ENCODE data around the gene PRKAG2. TPM values are rescaled to one million over a fixed set of nuclear protein-coding genes. Genes with fewer than 3 reads are reported as not detected.

Gene PRKAG2
- total and polyA plus RNA-seq, 2 donors = 37.9 to 71.6 TPM

DNA sequence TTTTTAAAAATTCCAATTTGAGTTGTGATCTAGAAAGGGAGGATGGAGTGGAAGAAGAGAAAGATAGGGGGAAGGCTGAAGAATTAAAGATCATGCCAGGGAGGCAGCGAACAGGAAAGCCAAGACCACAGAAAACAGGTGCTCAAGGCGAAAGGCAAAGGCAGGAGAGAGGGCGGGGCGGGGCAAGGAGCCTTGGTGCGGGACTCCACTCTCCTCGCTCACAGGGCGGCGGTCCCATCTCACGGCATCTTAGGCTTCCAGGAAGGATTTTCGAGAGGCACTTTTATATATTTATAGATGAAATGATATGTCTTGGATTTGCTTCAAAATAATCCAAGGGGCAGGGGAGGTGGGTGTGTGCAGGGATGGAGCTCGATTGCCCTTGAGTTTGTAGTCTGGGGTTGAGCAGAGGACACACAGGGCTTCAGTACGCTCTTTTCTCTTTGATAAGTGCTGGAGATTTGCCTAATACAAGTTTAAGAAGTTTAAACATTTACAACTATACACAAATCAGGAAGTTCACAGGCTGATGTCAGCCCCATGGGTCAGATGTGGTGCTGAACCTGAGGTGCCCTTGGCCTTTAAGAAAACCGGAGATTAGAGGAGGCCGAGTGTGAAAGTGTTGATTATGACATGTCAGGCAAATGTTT is 161.1 kb downstream of the PRKAG2 start:
- Histone ChIP-seq H3K4me3 (ENCODE audit: low read depth, low read length) (no peak overlapping the region), H3K36me3 (ENCODE audit: insufficient read depth) (no peaks in the 10 kb centered on the region), H3K27ac (ENCODE audit: low read depth) (no peak overlapping the region), H3K4me1 (ENCODE audit: insufficient read depth) (no peaks in the 10 kb centered on the region)
- WGBS = 56% methylated on average over 14 of the region's 14 CpGs
- no peak for DNase-seq (ENCODE audit: extremely low spot score)

DNA sequence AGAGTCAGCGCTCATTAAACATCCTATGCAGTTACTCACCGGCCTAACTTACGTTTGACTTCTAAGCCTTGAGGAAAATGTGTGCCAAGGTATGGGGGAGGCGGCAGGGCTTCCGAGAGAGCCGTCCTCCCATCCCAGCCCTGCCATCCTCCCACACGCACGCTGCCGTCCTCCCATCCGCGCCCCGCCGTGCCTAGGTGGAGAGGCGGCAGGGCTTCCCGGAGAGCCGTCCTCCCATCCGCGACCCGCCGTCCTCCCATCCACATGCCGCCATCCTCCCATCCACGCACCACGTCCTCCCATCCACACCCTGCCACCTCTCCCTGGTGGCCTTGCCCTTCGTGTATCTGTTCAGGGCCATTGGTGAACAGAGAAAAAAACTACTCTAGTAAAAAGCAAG is 162.7 kb downstream of the PRKAG2 start:
- 98% methylated on average over 24 of the region's 24 CpGs for WGBS
- no peaks in the 10 kb centered on the region for H3K36me3 ChIP-seq (ENCODE audit: insufficient read depth)
- H3K4me1 ChIP-seq (ENCODE audit: insufficient read depth) = no peaks in the 10 kb centered on the region
- no peak for DNase-seq (ENCODE audit: extremely low spot score)
- no peak overlapping the region for H3K27ac ChIP-seq (ENCODE audit: low read depth)
- no peak overlapping the region for H3K4me3 ChIP-seq (ENCODE audit: low read depth, low read length)

DNA sequence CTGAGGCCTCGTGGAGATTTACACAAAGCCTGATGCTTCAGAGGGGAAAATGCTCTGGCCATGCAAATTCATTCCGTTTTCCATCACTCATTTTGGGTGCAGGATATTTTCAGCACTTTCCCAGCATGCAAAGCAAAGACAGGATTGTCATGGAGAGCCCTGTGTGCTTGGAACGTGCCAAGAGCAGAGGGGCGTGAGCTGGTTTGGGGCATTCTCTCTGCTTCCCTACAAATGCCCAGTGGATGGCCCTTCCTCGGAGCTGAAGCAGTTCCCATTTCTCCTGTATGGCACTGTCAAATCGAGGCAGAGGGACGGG is 164.1 kb downstream of the PRKAG2 start:
- DNase-seq (ENCODE audit: extremely low spot score) = no peak
- H3K4me1 ChIP-seq (ENCODE audit: insufficient read depth) = no peaks in the 10 kb centered on the region
- no peak overlapping the region for H3K4me3 ChIP-seq (ENCODE audit: low read depth, low read length)
- H3K36me3 ChIP-seq (ENCODE audit: insufficient read depth) = no peaks in the 10 kb centered on the region
- H3K27ac ChIP-seq (ENCODE audit: low read depth) = no peak overlapping the region
- WGBS = 75% methylated on average over 7 of the region's 7 CpGs

DNA sequence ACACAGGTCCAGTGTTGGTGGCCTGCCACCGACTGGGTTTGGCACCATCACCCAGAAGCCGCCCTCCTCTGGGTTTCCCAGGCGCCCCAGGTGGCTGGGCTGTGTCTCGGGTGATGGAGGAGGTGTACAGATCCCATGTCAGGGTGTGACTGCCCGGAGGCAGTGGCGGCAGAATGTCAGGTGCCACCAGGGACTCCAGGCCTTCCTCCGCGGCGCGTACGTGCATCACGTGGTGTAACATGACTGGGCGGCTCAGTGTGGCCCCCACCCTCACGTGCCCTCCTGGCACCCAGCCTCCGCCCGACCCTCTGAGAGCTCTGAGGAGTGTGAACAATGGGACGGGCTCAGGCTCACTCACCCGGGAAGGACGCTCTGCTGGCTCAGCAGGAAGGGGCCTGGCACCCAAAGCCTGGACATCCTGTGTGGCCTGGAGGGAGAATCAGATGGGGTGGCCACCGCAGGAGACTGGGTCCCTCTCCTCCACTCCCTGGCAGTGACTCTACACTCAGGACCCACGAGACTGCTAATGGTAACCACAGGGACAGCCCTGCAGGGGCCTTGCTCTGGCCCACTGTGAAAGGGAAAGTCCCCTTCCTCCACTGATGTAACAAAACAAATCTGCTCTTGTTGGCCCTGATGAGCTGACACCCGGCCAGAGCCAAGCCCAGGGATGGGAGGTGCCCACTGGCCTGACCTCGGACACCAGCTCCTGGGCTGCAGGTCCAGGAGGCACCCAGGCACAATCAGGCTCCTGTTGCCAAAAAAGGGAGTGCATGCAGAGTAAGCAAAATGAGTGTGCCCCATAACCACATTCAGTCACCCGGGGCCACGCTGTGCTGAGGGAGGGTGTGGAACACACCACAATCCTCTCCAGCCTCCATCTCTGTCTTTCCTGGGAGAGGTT is 164.8 kb downstream of the PRKAG2 start:
- Histone ChIP-seq H3K36me3 (ENCODE audit: insufficient read depth) (no peaks in the 10 kb centered on the region), H3K4me3 (ENCODE audit: low read depth, low read length) (no peak overlapping the region), H3K27ac (ENCODE audit: low read depth) (no peak overlapping the region), H3K4me1 (ENCODE audit: insufficient read depth) (no peaks in the 10 kb centered on the region)
- DNase-seq (ENCODE audit: extremely low spot score) = no peak
- WGBS = 73% methylated on average over 25 of the region's 25 CpGs

DNA sequence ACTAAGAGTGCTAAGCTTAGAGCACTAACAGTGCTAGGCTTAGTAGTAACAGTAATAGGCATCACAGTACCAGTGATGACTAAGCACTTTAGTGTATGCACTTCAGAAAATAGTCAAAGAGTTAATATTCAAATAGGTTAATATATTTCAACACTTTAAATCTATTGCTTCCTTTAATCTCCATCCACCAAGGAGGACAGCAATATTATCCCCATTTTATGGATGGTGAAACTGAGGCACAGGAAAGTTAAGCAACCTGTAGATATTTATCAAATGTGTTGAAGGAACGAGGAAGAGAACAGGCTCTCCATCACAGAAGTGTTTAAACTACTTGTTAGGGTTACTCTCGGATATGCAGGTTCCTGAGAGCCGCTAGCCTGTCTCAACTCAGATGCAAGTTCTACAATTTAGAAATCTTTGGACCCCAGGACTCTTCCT is 165.5 kb downstream of the PRKAG2 start:
- WGBS = 94% methylated on average over 3 of the region's 3 CpGs
- no peak overlapping the region for H3K4me3 ChIP-seq (ENCODE audit: low read depth, low read length)
- H3K36me3 ChIP-seq (ENCODE audit: insufficient read depth) = no peaks in the 10 kb centered on the region
- no peak for DNase-seq (ENCODE audit: extremely low spot score)
- H3K27ac ChIP-seq (ENCODE audit: low read depth) = no peak overlapping the region
- H3K4me1 ChIP-seq (ENCODE audit: insufficient read depth) = no peaks in the 10 kb centered on the region

DNA sequence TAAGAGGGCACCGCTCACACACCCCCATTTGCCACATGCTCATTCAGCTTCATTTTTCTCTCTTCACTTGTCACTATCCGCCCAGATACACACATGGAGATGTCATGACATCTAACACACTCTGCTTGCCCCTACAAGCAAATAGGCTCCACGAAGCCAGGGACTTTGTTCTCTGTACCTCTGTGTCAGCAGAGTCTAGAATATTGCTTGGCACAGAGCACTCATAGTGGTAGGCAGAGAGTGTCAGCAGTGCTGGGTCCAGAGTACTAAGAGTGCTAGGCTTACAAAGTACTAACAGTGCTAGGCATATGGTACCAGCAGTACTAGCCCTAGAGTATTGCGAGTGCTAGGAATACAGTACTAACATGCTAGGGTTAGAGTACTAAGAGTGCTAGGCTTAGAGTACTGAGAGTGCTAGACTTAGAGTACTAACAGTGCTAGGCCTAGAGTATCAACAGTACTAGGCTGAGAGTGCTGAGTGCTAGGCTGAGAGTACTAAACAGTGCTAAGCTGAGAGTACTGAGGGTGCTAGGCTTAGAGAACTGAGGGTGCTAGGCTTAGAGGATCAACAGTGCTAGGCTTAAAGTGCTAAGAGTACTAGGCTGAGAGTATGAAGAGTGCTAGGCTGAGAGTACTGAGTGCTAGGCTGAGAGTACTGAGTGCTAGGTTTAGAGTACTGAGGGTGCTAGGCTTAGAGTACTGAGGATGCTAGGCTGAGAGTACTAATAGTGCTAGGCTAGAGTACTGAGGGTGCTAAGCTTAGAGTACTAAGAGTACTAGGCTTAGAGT is 166.1 kb downstream of the PRKAG2 start:
- no peak for DNase-seq (ENCODE audit: extremely low spot score)
- H3K4me3 ChIP-seq (ENCODE audit: low read depth, low read length) = no peak overlapping the region
- H3K27ac ChIP-seq (ENCODE audit: low read depth) = no peak overlapping the region
- peaks cover 2% of the 10 kb centered on the region for H3K4me1 ChIP-seq (ENCODE audit: insufficient read depth)
- whole genome bisulfite sequencing = 94% methylated on average over 4 of the region's 4 CpGs
- H3K36me3 ChIP-seq (ENCODE audit: insufficient read depth) = no peaks in the 10 kb centered on the region

DNA sequence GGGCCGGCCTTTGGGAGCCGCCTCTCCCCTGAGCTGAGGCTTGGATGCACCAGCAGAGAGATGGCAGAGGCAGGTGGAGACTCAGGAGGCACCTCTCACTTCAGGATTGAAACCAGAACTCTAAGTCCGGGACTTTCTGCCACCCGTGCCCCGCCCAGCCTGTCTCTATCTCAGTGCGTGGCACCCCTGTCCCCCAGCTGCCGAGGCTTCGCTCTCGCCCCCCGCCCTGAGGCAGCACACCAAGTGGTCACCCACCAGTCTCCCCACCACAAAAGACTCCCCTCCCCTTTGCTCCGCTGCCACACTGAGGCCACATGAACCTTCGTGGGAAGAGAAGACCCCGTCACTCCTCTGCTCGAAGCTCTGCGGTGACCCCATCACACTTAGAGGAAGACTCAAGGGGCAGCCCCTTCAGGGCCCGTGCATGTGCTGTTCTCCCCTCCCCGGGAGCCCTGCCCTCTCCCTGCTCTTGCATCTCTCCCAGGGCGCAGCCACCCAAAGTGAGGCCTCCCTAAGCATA is 166.7 kb downstream of the PRKAG2 start:
- DNase-seq (ENCODE audit: extremely low spot score) = no peak
- Histone ChIP-seq H3K36me3 (ENCODE audit: insufficient read depth) (no peaks in the 10 kb centered on the region), H3K27ac (ENCODE audit: low read depth) (no peak overlapping the region), H3K4me1 (ENCODE audit: insufficient read depth) (peaks cover 2% of the 10 kb centered on the region), H3K4me3 (ENCODE audit: low read depth, low read length) (no peak overlapping the region)
- 95% methylated on average over 18 of the region's 18 CpGs for WGBS

DNA sequence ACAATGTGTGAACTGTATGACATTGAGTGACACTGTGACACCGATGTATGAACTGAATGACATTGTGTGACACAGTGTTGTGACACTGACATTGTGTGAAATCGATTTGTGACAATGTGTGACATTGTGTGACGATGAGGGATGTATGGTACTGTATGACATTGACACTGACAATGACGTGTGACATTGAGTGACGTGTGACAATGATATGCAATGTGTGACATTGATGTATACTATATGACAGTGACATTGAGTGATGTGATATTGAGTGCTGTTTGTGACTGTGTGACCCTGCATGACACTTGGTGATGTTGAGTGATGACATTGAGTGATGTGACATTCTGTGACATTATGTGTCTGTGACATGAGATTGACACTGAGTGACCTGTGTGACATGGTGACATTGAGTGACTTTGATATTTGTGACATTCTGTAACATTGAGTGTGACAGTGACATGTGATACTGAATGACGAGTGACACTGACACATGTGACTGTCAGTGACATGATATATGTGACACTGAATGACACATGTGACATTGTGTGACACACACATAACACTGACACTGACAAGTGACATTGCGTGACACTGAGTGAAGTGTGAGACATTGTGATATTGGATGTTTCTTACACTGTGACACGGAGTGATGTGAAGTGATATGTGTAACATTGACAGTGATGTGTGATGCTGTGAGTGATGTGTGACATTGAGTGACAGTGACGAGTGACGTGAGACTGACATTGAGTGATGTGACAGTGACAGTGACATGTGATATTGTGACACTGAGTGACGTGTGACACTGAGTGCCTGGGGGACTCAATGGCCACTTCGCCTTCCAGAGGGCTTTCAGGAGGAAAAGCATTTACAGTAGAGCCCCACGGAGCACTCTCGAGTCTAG is 167.5 kb downstream of the PRKAG2 start:
- H3K4me3 ChIP-seq (ENCODE audit: low read depth, low read length) = no peak overlapping the region
- no peaks in the 10 kb centered on the region for H3K36me3 ChIP-seq (ENCODE audit: insufficient read depth)
- no peak overlapping the region for H3K27ac ChIP-seq (ENCODE audit: low read depth)
- 92% methylated on average over 14 of the region's 14 CpGs for whole genome bisulfite sequencing
- peaks cover 2% of the 10 kb centered on the region for H3K4me1 ChIP-seq (ENCODE audit: insufficient read depth)
- DNase-seq (ENCODE audit: extremely low spot score) = no peak

DNA sequence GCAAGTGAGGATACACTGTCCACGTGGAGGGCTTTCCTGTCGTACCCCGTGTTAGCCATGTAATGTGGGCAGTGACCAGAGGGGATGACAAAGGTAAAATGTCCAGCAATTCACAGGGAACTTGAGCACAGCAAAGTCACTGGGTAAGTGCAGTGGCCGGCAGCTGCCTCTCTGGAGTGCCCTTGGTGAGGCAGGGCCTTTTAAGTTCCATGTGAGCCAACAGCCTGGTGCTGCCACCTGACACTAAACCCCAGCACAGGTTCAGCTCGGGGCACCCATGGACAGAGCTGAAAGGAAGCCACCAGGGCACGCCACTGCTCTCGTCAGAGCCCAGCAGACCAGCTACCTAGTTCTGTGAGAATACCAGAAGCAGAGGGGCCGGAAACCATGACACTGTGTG is 168.3 kb downstream of the PRKAG2 start:
- no peak for DNase-seq (ENCODE audit: extremely low spot score)
- WGBS = 93% methylated on average over 8 of the region's 8 CpGs
- Histone ChIP-seq H3K4me3 (ENCODE audit: low read depth, low read length) (no peak overlapping the region), H3K4me1 (ENCODE audit: insufficient read depth) (peaks cover 2% of the 10 kb centered on the region), H3K36me3 (ENCODE audit: insufficient read depth) (no peaks in the 10 kb centered on the region), H3K27ac (ENCODE audit: low read depth) (no peak overlapping the region)

DNA sequence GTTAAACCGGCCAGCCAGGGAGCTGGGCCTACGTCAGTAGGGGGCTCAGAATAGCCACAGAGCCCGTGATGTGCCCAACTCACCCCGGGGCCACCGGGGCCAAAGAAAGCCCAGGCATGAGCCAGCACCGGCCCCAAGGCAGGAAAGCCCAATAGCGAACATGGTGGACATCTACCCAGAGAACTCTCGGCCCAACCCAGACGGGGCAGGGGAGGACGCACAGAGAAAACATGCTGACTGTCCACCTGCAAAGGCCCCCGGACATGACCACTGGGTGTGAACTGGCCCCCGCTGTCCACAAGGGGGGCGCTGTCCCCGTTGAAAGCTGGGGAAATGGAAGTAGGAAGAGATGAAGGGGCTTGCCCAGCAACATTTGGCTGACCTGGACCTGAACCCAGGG is 169.2 kb downstream of the PRKAG2 start:
- H3K27ac ChIP-seq (ENCODE audit: low read depth) = no peak overlapping the region
- H3K4me3 ChIP-seq (ENCODE audit: low read depth, low read length) = no peak overlapping the region
- no peak for DNase-seq (ENCODE audit: extremely low spot score)
- 93% methylated on average over 14 of the region's 14 CpGs for WGBS
- no peaks in the 10 kb centered on the region for H3K36me3 ChIP-seq (ENCODE audit: insufficient read depth)
- peaks cover 2% of the 10 kb centered on the region for H3K4me1 ChIP-seq (ENCODE audit: insufficient read depth)

DNA sequence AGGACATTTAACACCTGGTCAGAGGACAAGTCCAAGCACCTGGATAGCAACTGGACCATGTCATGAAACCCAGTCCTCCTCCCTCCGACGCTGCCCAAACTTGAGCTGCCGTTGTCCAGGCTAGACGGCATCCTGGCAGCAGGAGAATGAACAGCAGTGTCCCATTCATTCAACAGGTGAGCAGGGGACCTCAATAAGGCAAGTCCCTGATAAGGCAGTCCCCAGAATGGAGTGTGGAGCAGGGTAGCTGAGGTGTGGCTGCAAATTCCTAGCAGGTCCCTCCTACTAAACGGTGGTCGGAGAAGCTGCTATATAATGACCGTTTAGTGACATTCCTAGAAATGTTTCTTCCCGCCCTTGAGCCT is 169.8 kb downstream of the PRKAG2 start:
- Histone ChIP-seq H3K36me3 (ENCODE audit: insufficient read depth) (no peaks in the 10 kb centered on the region), H3K4me3 (ENCODE audit: low read depth, low read length) (no peak overlapping the region), H3K4me1 (ENCODE audit: insufficient read depth) (peaks cover 2% of the 10 kb centered on the region), H3K27ac (ENCODE audit: low read depth) (no peak overlapping the region)
- WGBS = 91% methylated on average over 8 of the region's 8 CpGs
- DNase-seq (ENCODE audit: extremely low spot score) = no peak

DNA sequence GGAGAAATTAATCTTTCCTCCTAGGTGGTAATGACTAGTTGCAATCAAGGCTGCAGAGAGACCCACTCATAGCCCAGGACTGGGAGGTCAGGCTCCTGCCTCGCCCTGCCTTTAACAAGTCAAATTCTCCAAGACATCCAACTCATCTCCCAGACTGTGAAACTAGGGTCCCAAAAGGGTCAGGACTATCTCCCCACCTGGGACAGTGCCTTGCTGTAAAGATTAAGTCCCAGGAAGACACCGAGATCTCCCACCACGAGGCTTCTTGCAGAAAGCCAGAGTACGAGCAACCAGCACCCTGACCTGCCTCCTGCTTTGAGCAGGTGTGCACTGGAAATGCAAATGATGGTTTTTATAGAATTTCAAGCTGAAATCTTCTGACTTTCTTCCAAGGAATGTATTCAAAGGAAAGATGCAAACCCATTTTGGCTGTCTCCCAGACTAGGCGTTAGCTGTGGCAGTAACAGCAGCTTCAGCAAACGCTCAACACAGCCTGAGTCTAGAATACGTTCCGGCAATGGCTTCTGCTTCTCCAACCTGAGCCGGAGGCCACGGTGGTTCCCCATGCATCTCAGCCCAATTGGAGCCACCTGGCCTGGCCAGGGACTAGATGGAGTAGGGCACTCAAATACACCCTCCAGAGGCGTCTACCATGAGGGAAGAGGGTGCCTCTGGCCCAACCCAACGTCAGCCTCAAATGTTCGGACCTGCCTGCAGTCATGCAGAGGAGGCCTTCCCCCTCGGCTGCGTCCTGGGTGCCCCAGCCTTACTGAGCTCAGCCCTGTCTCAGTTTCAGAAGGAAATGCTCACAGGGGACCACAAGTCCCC is 170.4 kb downstream of the PRKAG2 start:
- H3K36me3 ChIP-seq (ENCODE audit: insufficient read depth) = no peaks in the 10 kb centered on the region
- no peak overlapping the region for H3K27ac ChIP-seq (ENCODE audit: low read depth)
- no peak for DNase-seq (ENCODE audit: extremely low spot score)
- H3K4me3 ChIP-seq (ENCODE audit: low read depth, low read length) = no peak overlapping the region
- peaks cover 2% of the 10 kb centered on the region for H3K4me1 ChIP-seq (ENCODE audit: insufficient read depth)
- 79% methylated on average over 15 of the region's 15 CpGs for WGBS
